AG08395 (cell line): ENCODE measurements around the gene CLN5.
A peak's percentile ranks its signal among the peaks of the same experiment; 100 is the strongest.
"Not testable (repeated sequence)": the region's sequence is repeated elsewhere in the genome, so short reads cannot be mapped to it uniquely, and the experiment has no call there.

Experiments
- DNase-seq: peaks from one replicate; pipeline ENCODE4 v3.0.0; 2012; ENCODE audit warnings: mixed read lengths, low spot score

CLN5 gene

DNA sequence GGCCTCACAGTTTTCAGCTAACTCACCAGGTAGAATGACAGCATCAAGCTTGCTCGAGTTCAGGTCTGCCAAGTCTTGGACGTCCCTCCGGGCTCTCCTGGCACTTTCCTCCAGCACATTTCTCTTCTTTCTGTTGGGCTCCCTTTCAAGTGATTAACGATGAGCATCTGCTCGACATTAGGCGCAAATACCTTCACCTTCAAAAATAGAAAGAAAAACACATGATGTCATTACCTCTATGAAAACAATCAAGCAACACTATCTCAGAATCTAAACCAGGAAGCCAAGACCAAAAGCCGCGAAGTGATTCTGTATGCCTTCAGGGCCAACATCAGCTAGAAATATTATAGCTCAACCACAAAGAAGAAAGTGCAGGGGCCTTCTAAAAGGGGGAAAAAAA, 15.4 kb upstream of the CLN5 start:
- DNase-seq, result no peak

DNA sequence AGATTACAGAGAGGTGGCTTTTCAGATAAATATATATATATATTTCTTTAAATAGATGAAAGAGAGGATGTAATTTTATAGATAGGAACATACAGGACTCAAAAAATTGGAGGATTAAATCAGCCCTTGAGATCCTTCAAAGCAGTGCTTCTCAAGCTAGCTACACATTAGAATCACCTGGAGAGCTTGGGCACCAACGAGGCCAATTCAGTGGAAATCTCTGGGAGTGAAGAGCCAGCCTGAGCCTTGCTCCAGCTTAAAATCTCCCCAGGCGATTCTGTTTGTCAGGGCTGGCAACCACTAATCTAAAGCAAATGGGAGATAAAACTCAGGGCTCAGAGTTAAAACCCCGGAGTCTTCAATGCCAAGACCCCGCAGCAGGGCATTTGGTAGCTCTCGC, 15.0 kb upstream of the CLN5 start:
- no peak for DNase-seq

GRCh38 chr13:76980075-76980718, 11.7 kb upstream of the CLN5 start:
- peak; percentile 89 for DNase-seq

DNA sequence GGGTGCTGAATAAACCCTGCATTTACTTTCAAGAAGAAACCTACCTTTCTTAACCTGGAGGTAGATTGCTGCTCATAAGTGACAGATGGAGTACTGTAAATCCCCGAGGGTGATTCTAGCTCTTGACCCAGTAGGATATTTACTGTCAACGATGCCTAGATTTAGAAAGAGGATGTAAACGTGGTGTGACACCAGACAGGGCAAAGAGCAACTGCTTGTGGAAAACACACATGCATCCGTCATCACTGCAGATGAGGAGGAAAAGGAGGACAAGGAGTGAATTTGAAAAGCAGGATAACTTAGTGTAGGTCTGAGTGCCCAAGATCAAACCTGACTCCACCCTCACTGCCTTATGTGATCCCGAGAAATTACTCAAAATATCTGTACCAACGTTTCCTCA, 9.8 kb upstream of the CLN5 start:
- DNase-seq, result no peak

DNA sequence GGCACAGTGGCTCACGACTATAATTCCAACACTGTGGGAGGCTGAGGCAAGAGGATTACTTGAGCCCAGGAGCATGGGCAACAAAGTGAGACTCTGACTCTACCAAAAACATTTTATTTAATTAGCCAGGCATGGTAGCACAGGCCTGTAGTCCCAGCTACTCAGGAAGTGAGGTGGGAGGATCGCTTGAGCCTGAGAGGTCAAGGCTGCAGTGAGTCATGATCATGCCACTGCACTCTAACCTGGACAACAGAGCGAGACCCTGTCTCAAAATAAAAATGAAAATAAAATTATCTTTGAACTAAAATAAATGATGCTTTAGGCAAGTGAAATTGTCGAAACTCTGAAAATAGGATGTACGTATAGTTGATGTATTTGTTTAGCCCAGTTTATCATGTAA, 8.2 kb upstream of the CLN5 start:
- DNase-seq, result no peak

DNA sequence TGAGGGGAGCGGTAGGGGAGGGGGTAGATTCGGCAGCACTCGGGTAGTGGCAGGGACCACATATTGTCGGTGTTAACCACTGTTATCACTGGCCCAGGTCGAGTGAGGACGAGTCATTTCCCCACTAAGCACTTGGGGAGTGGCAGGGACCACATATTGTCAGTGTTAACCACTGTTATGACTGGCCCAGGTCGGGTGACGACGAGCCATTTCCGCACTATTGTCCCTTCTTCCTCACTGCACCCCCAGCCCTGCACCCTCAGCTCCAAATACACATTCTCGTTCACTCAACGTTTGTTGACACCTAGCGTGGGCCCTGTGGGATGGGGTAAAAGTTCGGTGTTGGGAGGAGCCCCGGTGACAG, 467 bp upstream of the CLN5 start:
- DNase-seq, result no peak

GRCh38 chr13:76992548-76993001, 694 bp downstream of the CLN5 start:
- DNase-seq, result peak; percentile 36

GRCh38 chr13:76993021-76993420, 1.1 kb downstream of the CLN5 start:
- DNase-seq, result peak; percentile 26

DNA sequence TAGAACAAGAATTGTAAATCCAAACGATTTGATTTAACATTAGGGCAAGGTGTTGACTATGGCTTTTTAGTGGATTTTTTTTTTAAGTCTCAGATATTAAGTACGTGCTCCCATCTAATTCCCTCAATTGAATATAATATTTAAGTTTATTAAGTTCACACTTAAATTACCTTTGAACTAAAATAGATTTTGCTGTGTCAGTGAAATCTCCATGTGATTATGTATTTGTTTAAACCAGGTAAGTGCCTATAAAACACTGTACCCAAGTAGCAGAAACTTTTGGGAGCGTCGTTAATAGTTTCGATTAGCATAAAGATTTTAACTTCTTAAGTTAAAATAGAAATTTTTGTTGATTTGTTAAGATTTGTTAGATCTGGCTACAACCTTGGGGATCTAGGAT, 1.6 kb downstream of the CLN5 start:
- DNase-seq, result no peak

DNA sequence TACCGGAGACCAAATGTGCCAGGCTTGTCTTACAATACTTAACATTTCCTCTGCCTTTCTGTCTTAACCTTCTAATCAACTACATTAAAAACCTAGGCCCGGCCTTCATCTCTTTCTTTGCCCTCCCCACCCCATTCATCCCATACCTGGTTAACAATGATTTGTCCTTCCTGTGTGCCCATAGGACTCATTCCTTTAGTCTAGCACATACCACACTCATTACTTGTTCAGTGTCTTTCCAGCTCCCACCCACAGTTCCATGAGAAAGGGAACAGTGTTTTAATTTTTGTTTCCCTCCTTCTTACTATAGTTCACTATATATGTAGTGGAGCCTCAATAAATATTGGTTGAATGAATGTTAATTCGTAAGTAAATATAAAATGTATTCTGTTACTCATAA, 2.4 kb downstream of the CLN5 start:
- DNase-seq, result no peak

DNA sequence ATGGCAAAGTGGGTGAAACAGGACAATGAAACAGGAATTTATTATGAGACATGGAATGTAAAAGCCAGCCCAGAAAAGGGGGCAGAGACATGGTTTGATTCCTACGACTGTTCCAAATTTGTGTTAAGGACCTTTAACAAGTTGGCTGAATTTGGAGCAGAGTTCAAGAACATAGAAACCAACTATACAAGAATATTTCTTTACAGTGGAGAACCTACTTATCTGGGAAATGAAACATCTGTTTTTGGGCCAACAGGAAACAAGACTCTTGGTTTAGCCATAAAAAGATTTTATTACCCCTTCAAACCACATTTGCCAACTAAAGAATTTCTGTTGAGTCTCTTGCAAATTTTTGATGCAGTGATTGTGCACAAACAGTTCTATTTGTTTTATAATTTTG, 8.6 kb downstream of the CLN5 start:
- peak; percentile 34 for DNase-seq

DNA sequence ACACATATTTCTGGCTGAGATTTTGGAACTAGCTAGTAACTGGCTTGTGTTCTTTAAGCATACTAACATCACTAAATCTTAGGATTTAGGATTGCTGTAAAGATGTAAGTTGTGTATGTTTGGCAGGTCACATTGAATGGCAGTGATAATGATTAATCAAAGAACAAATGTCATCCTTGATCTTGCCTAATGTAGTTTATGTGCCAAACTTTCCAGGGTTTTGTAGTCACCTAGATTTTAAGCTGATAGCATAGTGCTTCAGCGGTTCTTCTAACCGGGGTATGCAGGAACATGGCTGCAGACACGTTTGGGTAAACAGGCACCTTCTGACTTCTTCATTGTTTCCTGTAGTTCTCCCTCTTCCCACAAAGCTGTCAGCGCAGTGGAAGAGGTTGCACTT, 9.7 kb downstream of the CLN5 start:
- DNase-seq, result no peak

DNA sequence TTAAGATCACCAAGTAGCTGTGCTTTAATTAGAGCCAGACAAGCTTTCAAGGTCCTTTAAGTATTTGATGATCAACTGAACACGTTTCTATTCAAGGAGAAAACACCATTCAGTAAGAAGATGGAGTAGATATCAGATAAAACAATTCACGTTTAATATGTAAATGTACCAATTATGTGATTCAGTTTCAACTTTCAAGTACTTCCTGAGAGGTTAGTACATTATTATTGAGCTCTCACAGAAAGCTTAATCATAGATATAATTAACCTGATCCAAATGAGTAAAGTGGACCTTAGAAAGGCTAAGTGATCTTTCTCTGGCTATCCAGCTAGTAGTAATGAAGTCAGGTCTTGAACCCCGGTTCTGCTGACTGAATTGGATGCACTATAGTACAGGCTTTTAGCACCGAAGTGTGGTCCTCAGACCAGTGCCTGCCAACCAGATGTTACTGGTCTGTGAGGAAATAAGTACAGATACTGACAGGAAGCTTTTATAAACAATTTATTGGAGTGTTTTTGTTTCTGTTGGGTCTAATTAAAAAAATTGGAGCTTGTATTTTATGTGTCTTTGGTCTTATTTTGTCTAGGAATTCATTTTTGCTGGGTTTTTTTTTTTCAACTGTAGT, 10.2 kb downstream of the CLN5 start:
- no peak for DNase-seq

DNA sequence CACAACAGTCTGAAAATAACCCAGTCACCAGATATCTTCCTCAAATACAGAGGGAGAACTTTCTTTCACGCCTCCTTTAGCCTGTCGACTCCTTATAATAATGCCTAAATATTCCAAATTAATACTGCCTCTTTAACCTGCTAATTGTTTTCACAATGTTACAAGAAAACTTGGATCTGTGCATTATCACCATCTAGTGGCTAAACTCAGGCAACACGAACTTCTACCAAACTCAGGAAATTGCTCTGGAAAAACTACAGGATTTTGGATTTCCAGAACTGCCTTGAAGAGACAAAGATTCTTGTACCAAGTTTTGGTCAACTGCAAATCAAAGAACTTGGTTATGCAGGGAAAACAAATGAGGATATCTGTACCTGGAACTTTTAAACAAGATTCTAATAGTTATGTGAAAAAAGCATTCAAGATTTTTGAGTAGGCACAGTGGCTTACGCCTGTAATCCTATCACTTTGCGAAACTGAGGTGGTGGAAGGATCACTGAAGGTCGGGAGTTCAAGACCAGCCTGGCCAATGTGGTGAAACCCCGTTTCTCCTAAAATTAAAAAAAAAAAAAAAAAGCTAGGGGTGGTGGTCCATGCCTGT, 10.8 kb downstream of the CLN5 start:
- DNase-seq, result peak; percentile 54

GRCh38 chr13:77008337-77008736, 16.5 kb downstream of the CLN5 start:
- not testable (repeated sequence) for DNase-seq

GRCh38 chr13:77009011-77009410, 17.1 kb downstream of the CLN5 start:
- DNase-seq, result no peak

DNA sequence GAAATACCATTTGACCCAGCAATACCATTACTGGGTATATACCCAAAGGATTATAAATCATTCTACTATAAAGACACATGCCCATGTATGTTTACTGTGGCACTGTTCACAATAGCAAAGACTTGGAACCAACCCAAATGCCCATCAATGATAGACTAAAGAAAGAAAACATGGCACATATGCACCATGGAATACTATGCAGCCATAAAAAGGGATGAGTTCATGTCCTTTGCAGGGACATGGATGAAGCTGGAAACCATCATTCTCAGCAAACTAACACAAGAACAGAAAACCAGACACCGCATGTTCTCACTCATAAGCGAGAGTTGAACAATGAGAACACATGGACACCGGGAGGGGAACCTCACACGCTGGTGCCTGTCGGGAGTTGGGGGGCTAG, 17.8 kb downstream of the CLN5 start:
- DNase-seq, result not testable (repeated sequence)

- DNase-seq, result no peak
Measured at GRCh38 chr13:77013853-77014542, 22.1 kb downstream of the CLN5 start.

- DNase-seq, result no peak
Measured at GRCh38 chr13:77014906-77015685, 23.2 kb downstream of the CLN5 start.

GRCh38 chr13:77016251-77016812, 24.5 kb downstream of the CLN5 start:
- DNase-seq, result no peak

DNA sequence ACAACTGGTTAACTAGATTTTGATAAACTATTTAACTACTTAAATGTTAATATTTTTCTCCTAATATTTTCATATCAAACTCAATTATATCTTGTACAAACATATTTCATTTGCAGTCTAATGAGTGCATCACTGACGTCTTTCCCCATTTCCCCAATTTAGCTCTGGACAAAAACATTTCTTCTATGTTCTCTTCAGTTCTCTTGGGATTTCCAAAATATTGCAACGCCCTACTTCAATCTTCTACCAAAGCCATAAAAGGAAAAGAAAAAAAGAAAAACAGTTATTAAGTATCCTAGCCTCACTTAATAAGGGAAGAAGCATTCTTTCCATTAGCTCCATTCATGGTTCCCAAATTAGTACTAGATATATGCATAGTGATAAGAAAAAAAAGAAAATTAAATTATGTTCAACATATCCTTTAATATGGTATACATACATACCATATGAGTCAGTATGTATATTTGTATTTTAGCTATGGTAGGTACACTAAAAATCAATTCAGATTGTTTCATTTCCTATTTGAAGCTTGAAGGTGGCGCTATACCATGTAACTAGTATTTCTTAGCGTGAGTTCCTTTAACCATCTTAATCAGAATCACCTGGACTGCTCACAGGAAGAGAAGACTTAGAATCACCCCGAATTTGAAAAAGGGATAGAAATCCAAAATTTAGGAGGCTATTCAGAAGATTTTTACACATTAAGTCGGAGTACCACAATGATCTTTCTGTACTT, 25.2 kb downstream of the CLN5 start:
- DNase-seq, result no peak
